Stimulated activated naive CD8-positive, alpha-beta T cell treated with anti-CD3 and anti-CD28 coated beads, Interleukin-15, Interleukin-2, amounts not matched to agents 100 ng/mL and 50 ng/mL, for 24 hours (primary cell): ENCODE data around the gene PPP1R14C.

Experiments
- H3K27ac Mint-ChIP-seq: one replicate; pipeline ENCODE4 v1.8.0; 2021; ENCODE audit warnings: mild to moderate bottlenecking, mixed read lengths
- H3K27me3 Mint-ChIP-seq: one replicate; pipeline ENCODE4 v1.8.0; 2021; ENCODE audit warnings: mixed read lengths
- H3K36me3 Mint-ChIP-seq: one replicate; pipeline ENCODE4 v1.8.0; 2021; ENCODE audit warnings: low read depth, mixed read lengths
- H3K4me1 Mint-ChIP-seq: one replicate; pipeline ENCODE4 v1.8.0; 2021; ENCODE audit warnings: low read depth, mixed read lengths
- H3K4me3 Mint-ChIP-seq: one replicate; pipeline ENCODE4 v1.8.0; 2021; ENCODE audit warnings: mild to moderate bottlenecking, mixed read lengths
- H3K9me3 Mint-ChIP-seq: one replicate; pipeline ENCODE4 v1.8.0; 2021; ENCODE audit warnings: mixed read lengths

Gene PPP1R14C

GRCh38 chr6:150296890-150297289 is 154.0 kb downstream of the PPP1R14C start:
- peaks cover 9% of the 10 kb centered on the region for H3K9me3 Mint-ChIP-seq
- peaks cover 15% of the 10 kb centered on the region for H3K4me1 Mint-ChIP-seq
- H3K27ac Mint-ChIP-seq = no peak overlapping the region
- H3K27me3 Mint-ChIP-seq = peaks cover 13% of the 10 kb centered on the region
- H3K36me3 Mint-ChIP-seq = no peaks in the 10 kb centered on the region
- H3K4me3 Mint-ChIP-seq = no peak overlapping the region

- Mint-ChIP-seq H3K9me3 (peaks cover 9% of the 10 kb centered on the region), H3K27ac (no peak overlapping the region), H3K27me3 (peaks cover 13% of the 10 kb centered on the region), H3K4me1 (peaks cover 21% of the 10 kb centered on the region), H3K4me3 (no peak overlapping the region), H3K36me3 (no peaks in the 10 kb centered on the region)
These were observed 154.6 kb downstream of the PPP1R14C start for GRCh38 chr6:150297327-150298029.

GRCh38 chr6:150298030-150298380 is 155.2 kb downstream of the PPP1R14C start:
- Mint-ChIP-seq H3K9me3 (peaks cover 9% of the 10 kb centered on the region), H3K27me3 (peaks cover 13% of the 10 kb centered on the region), H3K4me1 (peaks cover 23% of the 10 kb centered on the region), H3K27ac (no peak overlapping the region), H3K4me3 (no peak overlapping the region), H3K36me3 (no peaks in the 10 kb centered on the region)

GRCh38 chr6:150298676-150299075 is 155.8 kb downstream of the PPP1R14C start:
- Mint-ChIP-seq H3K36me3 (no peaks in the 10 kb centered on the region), H3K9me3 (peaks cover 9% of the 10 kb centered on the region), H3K27me3 (peaks cover 15% of the 10 kb centered on the region), H3K4me1 (peaks cover 18% of the 10 kb centered on the region), H3K27ac (no peak overlapping the region), H3K4me3 (no peak overlapping the region)
